Mesothelial cell of epicardium (in vitro differentiated cells): ENCODE measurements around the gene ABHD3. TPM values are rescaled to one million over a fixed set of nuclear protein-coding genes. Genes with fewer than 3 reads are reported as not detected.
A peak's percentile ranks its signal among the peaks of the same experiment; 100 is the strongest.

ENCODE experiments used
- DNase-seq, 2 experiments: peaks; one replicate each; pipeline ENCODE4 v3.0.0; 2021; ENCODE audit warnings: low spot score in 2 of 2; ENCODE audit not compliant: unreplicated experiment in 2 of 2
- H3K27ac Mint-ChIP-seq: 2 replicates; pipeline ENCODE4 v1.8.0; 2021; ENCODE audit warnings: mixed read lengths
- H3K27me3 Mint-ChIP-seq: 2 replicates; pipeline ENCODE4 v1.8.0; 2021; ENCODE audit warnings: low read depth, mixed read lengths
- H3K36me3 Mint-ChIP-seq: 2 replicates; pipeline ENCODE4 v1.8.0; 2021; ENCODE audit warnings: mixed read lengths
- H3K4me1 Mint-ChIP-seq: 2 replicates; pipeline ENCODE4 v1.8.0; 2021; ENCODE audit warnings: mixed read lengths
- H3K4me3 Mint-ChIP-seq: 2 replicates; pipeline ENCODE4 v1.8.0; 2021; ENCODE audit warnings: mild to moderate bottlenecking, moderate library complexity, mixed read lengths
- H3K9me3 Mint-ChIP-seq: 2 replicates; pipeline ENCODE4 v1.8.0; 2021; ENCODE audit warnings: mixed read lengths
- total RNA-seq: library from RNA; stranded (reverse); gene quantifications from 3 replicates; pipeline ENCODE4 v1.2.1, GENCODE V29; 2021
- TF ChIP-seq, protein P1 (sequence below): fragments of 200-600 bp; sonication (generic); IDR thresholded peaks from one replicate; pipeline ENCODE4 v1.5.0; 2021; ENCODE audit warnings: antibody characterized with exemption; ENCODE audit not compliant: unreplicated experiment

ABHD3 gene
- total RNA-seq, 1 donor from 2014 or later, result 6.0 TPM

DNA sequence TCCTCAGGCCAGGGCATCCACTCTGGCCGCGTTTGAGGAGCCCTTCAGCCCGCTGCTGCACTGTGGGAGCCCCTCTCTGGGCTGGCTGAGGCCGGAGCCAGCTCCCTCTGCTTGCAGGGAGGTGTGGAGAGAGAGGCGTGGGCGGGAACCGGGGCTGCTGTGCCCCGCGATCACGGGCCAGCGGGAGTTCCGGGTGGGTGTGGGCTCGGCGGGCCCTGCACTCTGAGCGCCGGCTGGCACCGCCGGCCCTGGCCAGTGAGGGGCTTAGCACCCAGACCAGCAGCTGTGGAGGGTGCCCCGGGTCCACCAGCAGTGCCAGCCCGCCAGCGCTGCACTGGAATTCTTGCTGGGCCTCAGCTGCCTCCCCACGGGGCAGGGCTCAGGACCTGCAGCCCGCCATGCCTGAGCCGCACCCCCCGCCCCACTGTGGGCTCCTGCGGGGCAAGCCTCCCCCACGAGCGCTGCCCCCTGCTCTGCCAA, 1.9 kb upstream of the ABHD3 start:
- Mint-ChIP-seq H3K27me3 (no peaks in the 10 kb centered on the region), H3K4me3 (no peak overlapping the region), H3K4me1 (peaks cover 15% of the 10 kb centered on the region), H3K27ac (no peak overlapping the region), H3K9me3 (no peaks in the 10 kb centered on the region), H3K36me3 (no peaks in the 10 kb centered on the region)
- DNase-seq, result no peak
- TF ChIP-seq, protein P1, sequence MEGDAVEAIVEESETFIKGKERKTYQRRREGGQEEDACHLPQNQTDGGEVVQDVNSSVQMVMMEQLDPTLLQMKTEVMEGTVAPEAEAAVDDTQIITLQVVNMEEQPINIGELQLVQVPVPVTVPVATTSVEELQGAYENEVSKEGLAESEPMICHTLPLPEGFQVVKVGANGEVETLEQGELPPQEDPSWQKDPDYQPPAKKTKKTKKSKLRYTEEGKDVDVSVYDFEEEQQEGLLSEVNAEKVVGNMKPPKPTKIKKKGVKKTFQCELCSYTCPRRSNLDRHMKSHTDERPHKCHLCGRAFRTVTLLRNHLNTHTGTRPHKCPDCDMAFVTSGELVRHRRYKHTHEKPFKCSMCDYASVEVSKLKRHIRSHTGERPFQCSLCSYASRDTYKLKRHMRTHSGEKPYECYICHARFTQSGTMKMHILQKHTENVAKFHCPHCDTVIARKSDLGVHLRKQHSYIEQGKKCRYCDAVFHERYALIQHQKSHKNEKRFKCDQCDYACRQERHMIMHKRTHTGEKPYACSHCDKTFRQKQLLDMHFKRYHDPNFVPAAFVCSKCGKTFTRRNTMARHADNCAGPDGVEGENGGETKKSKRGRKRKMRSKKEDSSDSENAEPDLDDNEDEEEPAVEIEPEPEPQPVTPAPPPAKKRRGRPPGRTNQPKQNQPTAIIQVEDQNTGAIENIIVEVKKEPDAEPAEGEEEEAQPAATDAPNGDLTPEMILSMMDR, result no peak

DNA sequence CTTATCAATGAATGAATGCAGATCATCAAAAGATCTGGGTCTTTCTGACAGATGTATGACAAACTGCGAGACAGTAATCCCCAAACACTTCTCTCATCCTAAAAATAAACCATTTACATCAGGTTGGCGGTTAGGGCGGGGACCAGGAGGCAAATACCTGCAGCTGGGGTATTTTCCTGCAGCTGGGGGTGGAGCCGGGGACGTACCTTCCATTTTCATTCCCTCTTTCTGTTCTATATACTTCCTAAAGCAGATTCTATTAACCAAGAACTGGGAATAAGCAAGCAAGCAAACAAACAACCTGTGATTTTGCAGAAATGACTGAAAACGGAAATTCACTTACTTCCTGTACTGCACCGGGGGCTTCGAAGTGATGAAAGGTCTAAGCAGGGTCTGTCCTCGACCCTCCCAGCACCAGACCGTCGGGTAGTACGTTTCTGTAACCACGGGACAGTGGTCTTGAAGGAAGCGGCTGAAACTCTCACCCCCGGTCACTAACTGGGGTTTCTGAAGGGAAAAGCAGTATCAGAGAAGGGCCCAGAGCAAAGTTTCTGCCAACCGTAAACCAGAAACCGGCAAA, 1.2 kb downstream of the ABHD3 start:
- no peaks in the 10 kb centered on the region for H3K27me3 Mint-ChIP-seq

DNA sequence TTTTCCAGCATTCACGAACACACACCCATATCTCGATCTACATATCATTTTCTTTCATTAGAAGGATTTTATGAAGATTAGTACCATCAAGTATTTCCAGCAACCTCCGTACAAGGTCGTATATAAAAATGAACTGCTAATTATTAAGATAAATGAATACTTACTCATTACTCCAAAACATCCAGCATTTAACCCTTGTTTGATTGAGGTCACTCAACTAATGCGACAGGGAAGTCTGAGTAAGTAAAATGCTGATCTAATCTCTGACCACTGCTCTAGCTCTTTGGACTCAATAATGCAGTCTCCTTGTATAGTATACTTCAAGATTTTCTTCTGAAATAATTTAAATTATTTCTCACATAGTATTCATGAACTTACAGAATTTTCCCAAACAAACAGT, 2.0 kb downstream of the ABHD3 start:
- no peaks in the 10 kb centered on the region for H3K9me3 Mint-ChIP-seq
- H3K27ac Mint-ChIP-seq, result no peak overlapping the region
- TF ChIP-seq, protein P1, result no peak
- peaks cover 15% of the 10 kb centered on the region for H3K4me1 Mint-ChIP-seq
- H3K27me3 Mint-ChIP-seq, result no peaks in the 10 kb centered on the region
- no peak for DNase-seq
- peaks cover 2% of the 10 kb centered on the region for H3K36me3 Mint-ChIP-seq
- H3K4me3 Mint-ChIP-seq, result peak overlapping the region; percentile 85

More for the DNA sequence above, 1.2 kb downstream of the ABHD3 start:
- H3K9me3 Mint-ChIP-seq, result no peaks in the 10 kb centered on the region
- no peak for DNase-seq
- peak overlapping the region; percentile 85 for H3K4me3 Mint-ChIP-seq
- peaks cover 15% of the 10 kb centered on the region for H3K4me1 Mint-ChIP-seq
- no peaks in the 10 kb centered on the region for H3K36me3 Mint-ChIP-seq
- TF ChIP-seq, protein P1, result no peak
- H3K27ac Mint-ChIP-seq, result peak overlapping the region; percentile 91

DNA sequence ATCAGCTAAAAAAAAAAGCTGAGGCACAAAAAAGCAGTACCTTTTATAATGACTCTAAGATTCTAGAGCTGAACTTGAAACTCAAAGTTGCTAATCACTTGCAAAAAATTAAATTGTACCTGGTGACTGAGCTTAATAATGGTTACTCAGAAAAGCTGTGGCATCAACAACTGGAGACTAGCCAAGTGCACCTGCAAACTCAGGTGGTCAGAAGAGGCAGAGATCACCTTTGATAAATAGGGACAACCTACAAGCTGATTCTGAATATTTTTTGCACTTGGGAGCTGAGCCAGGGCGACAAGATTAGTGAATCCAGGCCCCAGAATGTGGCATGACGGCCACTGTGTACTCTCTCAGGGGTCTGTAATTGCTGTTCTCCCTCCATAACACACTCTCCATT, 3.0 kb downstream of the ABHD3 start:
- H3K4me3 Mint-ChIP-seq, result no peak overlapping the region
- no peak for DNase-seq
- H3K27me3 Mint-ChIP-seq, result no peaks in the 10 kb centered on the region
- no peak overlapping the region for H3K27ac Mint-ChIP-seq
- H3K36me3 Mint-ChIP-seq, result peaks cover 2% of the 10 kb centered on the region
- no peaks in the 10 kb centered on the region for H3K9me3 Mint-ChIP-seq
- peaks cover 15% of the 10 kb centered on the region for H3K4me1 Mint-ChIP-seq
- TF ChIP-seq, protein P1, result no peak

DNA sequence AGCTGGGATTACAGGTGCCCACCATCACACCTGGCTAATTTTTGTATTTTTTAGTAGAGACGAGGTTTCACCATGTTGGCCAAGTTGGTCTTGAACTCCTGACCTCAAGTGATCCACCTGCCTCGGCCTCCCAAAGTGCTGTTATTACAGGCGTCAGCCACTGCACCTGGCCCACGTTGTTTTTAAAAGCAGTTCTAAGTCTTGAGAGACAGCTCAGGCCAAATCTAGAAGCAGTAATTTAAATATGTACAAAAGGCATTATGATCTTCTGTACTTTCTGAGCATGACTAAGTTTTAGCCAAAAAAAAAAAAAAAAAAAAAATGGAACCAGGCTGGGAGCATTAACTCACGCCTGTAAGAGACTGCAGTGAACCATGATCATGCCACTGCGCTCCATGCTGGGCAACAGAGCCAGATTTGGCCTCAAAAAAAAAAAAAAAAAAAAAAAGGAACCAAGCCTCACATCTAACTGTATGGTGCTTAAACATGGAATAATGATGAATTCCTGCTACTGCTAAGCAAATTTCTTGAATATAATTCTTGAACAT, 4.0 kb downstream of the ABHD3 start:
- no peak overlapping the region for H3K4me3 Mint-ChIP-seq
- H3K4me1 Mint-ChIP-seq, result peaks cover 15% of the 10 kb centered on the region
- H3K27ac Mint-ChIP-seq, result no peak overlapping the region
- H3K27me3 Mint-ChIP-seq, result no peaks in the 10 kb centered on the region
- TF ChIP-seq, protein P1, result no peak
- no peak for DNase-seq
- H3K9me3 Mint-ChIP-seq, result no peaks in the 10 kb centered on the region
- peaks cover 2% of the 10 kb centered on the region for H3K36me3 Mint-ChIP-seq
